Activated CD8-positive, alpha-beta memory T cell treated with anti-CD3 and anti-CD28 coated beads, Interleukin-2, amount 50 U/mL, for 24 hours (primary cell): Measurements from ENCODE around the gene MBOAT2.
"Not testable (repeated sequence)": the region's sequence is repeated elsewhere in the genome, so short reads cannot be mapped to it uniquely, and the experiment has no call there.

Experiments
- DNase-seq: peaks from one replicate; pipeline ENCODE4 v3.0.0-alpha.2; 2020; ENCODE audit errors: extremely low read depth

The MBOAT2 gene

DNA sequence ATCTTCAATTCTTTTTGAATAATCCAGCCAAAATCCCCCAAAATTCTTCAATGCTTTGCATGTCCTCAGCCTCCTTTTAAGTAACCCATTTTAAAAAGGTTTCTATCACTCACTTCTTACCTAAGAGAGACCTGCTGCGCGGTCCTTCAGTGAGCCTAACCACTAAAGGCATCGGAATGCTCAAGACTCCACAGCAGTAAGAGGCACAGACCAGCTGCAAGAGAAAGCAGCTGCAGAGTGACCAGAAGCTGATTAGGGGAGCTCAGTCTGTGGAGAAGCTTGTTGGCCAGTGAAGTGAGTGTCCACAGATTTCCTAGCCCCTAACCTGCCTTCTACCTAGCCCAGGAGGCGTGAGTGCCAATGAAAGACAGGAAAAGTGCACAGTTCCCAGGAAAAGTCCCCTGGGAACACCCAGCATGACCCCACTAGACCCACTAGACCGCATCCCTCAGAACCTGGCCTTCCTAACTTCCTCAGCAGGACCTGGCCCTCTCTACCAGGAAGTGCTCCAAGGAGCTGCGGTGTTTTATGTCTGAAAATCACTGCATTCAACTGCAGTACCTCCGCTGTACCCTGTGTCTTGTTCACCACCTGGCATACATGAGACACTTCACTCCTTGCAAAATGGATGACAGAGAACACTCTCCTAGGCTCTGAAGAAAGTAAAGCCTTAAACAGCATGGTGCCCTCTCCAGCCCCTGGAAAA, 10.1 kb downstream of the MBOAT2 start:
- DNase-seq: no peak

- DNase-seq: no peak
Observed at GRCh38 chr2:8992643-8993042, 10.8 kb downstream of the MBOAT2 start.

- DNase-seq: no peak
Observed at GRCh38 chr2:8989536-8990079, 13.9 kb downstream of the MBOAT2 start.

GRCh38 chr2:8987410-8987809, 16.1 kb downstream of the MBOAT2 start:
- no peak for DNase-seq

- no peak for DNase-seq
Observed at GRCh38 chr2:8986327-8986976, 17.0 kb downstream of the MBOAT2 start.

DNA sequence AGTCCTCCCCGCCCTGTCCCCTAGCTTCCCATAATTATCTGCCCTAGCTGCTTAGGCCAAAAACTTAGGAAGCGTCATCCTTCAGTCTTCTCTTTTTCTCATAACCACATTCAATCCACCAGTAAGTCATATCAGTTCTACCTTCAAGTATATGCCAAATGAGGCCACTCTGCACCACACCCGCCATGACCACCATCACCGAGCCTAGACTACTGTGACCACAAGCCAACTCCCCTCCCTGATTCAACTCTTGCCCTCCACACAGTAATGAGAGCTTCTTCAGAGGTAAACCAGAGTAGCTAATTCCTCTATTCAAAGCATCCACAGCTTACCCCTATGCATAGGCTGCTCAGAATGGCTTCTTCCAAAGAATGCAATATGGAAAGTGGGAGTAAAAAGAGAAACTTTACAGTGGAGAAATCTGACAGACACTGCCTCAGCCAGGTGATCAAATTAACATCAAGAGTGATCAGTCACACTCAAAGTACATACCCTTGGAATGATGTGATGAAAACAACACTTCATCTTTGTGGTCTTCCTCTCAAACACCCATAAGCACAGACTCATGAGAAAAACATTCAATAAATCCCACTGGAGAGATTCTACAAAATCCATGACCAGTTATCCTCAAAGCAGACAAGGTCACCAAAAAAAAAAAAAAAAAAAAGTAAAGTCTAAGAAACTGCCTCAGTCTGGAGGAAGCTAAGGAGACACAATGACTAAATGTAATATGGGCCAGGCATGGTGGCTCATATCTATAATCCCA, 17.7 kb downstream of the MBOAT2 start:
- no peak for DNase-seq

- DNase-seq: no peak
Observed at GRCh38 chr2:8984855-8985254, 18.6 kb downstream of the MBOAT2 start.

DNA sequence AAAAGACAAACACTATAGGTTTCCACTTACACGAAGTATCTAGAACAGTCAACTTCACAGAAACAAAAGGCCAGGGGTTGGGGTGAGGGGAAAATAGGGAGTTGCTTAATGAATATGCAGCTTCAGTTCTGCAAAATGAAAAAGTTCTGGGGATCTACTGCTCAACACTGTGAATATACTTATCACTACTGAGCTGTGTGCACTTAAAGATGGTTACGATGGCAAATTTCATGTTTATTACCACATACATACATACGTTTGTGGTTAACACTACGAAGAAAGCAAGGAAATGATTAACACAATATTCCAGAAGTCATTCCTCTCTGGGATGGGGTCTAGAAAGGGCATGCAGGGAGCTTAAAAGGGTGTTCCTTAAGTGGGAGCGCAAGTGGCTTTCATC, 19.3 kb downstream of the MBOAT2 start:
- no peak for DNase-seq

DNA sequence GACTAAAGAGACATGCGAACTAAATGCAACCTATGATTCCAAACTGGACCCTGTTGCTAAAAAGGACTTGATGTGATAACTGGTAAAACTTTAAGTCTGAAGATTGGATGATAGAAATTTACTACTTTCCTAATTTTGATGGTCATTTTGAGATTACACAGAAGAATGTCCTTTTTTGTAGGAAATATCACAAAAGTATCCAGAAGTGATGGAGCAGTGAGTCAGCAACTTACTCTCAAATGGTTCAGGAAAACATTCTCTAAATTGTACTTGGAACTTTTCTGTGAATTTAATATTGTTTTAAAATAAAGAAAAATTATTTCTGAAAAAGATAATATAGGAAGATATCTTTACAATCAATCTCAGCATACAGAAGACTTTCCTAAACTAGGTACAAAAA, 19.9 kb downstream of the MBOAT2 start:
- no peak for DNase-seq

GRCh38 chr2:8981876-8982275, 21.6 kb downstream of the MBOAT2 start:
- DNase-seq: no peak

GRCh38 chr2:8980096-8980495, 23.4 kb downstream of the MBOAT2 start:
- DNase-seq: no peak

DNA sequence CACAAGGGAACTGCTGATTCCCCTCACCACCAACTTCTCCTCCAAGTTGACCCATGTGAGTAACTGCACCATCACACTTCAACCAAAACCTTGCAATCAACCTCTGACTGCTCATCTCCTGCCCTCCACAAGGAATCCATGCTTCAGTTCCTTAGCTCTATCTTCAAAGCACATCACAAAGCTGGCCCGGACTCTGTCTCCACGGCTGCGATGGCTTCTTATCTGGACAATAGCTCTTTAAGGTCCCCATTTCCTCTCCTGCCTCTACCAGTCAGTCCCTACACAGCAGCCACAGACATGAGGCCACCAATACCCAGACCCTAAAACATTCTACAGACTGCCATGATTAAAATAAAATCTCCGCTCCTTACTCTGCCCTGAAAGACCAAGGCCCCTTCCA, 25.7 kb downstream of the MBOAT2 start:
- DNase-seq: no peak

DNA sequence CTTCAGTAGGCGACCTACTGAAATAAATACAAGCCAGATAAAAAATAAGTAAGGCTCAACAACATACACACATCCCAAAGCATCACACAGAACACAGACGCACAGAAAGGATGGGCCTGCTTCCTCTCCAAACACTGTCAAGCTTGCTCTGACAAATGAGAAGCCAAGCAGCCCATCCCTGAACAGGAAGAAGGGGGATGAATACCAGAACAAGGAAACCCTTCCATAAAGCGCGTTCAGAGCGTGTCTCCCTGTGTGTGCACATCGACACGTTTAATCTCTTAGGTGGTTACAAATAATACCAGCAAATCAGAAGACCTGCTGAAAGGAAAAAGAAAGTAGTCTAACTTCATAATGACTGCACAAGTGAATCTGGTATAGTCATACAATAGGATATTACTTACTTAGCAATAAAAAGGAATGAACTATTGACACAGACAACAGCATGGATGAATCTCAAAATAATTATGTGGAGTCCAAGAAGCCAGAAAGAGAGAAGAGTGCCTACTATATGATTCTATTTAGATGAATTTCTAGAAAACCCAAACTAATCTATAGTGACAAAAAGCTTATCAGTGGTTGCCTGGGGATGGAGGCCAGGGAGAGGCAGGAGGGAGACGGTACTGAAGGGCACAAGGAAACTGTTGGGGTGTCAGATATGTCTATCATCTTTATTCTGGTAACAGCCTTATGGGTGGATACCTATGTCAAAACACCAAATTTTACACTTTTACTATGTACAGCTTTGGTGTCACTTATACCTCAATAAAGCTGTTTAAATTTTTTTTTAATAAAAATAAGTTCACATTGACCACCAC, 26.8 kb downstream of the MBOAT2 start:
- DNase-seq: no peak

DNA sequence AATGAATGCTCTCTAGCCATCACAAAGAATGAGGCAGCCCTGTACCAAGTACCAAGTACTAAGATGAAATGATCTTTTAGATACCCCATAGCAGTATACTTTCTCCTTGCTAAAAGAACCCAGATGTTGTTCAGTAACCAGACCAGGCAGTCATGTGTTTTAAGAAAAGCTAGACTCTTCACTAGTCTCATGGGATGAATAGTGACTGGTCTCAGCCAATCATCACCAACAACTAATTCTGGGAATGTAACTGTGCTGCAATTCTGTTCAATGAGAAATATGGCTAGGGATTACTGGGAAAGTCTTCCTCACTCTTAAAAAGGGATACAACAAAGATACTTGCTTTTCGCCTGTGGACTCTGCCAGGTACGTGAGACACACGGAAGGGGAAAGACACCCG, 29.5 kb downstream of the MBOAT2 start:
- no peak for DNase-seq

GRCh38 chr2:8973017-8973416, 30.5 kb downstream of the MBOAT2 start:
- not testable (repeated sequence) for DNase-seq

DNA sequence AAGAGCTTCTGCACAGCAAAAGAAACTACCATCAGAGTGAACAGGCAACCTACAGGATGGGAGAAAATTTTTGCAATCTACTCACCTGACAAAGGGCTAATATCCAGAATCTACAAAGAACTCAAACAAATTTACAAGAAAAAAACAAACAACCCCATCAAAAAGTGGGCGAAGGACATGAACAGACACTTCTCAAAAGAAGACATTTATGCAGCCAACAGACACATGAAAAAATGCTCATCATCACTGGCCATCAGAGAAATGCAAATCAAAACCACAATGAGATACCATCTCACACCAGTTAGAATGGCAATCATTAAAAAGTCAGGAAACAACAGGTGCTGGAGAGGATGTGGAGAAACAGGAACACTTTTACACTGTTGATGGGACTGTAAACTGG, 30.9 kb downstream of the MBOAT2 start:
- DNase-seq: not testable (repeated sequence)

- DNase-seq: not testable (repeated sequence)
Observed at GRCh38 chr2:8969348-8969747, 34.1 kb downstream of the MBOAT2 start.

DNA sequence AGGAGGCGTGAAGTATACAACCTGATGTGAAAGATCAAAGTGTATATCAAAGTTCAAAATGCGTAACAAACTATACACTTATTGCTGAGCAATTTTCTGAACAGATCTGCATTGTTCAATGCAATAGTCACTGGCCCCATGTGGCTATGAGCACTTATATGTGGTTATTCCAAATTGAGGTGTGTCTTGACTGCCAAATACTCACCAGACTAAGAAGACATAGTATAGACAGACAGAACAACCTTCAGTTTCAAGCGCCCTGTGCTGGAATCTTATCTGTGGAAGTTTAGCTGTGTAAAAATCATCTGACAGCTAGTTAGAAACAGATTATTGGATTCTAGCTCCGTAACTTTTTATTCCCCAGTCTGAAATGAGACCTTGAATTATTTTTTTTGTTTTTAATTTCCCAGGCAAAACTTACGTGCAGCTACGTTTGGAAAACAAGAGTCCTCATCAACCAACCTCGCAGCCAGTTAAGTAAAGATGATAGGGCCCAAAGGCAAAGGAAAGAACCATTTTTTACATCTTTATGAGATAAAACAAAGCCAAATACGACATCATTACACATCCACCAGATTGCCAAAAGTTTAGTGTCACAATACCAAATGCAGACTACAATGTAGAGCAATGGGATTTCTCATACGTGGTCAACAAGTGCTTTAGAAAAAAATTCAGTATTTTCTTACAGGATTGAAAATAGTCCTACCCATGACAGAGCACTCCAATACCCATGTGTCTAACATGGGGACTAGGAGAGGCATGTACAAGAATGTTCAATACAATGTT, 37.2 kb downstream of the MBOAT2 start:
- DNase-seq: no peak

DNA sequence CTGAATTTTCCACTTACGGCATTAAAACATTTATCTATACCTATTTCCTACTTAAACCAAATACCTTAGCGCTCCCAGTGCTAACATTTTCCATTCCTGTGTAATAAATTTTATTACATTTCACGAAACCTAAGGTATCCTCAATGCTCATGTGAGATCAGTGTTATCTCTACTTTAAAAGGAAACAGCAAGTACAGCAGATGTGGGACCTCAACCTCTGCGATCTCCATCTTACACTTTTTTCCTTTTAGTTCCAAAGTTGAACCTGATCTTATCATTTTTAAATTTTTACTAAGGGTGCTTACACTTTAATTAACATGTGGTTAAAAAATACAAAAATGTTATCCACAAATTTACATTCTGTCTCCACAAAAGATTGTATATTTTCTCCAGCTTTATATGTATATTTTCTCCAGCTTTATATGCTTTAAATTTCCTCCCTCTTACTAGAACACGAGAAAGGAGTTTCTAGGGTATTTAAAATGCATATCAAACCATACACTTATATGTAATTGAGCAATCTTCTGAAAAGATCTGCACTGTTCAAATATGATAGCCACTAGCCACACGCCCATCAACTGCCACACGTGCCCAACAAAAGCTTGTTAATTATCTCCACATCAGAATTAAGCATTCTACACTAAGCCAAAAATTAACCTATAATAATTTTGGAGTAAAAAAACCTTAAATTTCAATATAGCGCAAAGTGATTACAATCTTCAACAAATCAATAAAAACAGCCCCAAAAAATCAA, 38.1 kb downstream of the MBOAT2 start:
- no peak for DNase-seq

- DNase-seq: no peak
Observed at GRCh38 chr2:8962890-8963289, 40.6 kb downstream of the MBOAT2 start.
